Heart right ventricle (tissue), 16 donors: Measurements from ENCODE around the gene CNTROB. TPM values are rescaled to one million over a fixed set of nuclear protein-coding genes. Genes with fewer than 3 reads are reported as not detected.

Experiments used
- ATAC-seq, 8 donors: fragments of 200-7000 bp; cut with Tn5 transposase; one replicate each; pipeline ENCODE4 v1.9.1; 2020; ENCODE audit warnings: mild to moderate bottlenecking in 8 of 8, moderate library complexity in 8 of 8, moderate number of reproducible peaks in 1 of 8
- DNase-seq, 2 donors: peaks; one replicate each; pipeline ENCODE4 v3.0.0-alpha.2; 2020
- H3K27ac ChIP-seq, 10 donors: fragments of 200-600 bp; sonication (generic) in 2 of 10; one replicate each; pipeline versions ENCODE4 v1.5.0 to v1.8.0; 2020 to 2022; ENCODE audit warnings: mild to moderate bottlenecking in 3 of 10
- H3K27me3 ChIP-seq, 7 donors: fragments of 200-600 bp; one replicate each; pipeline ENCODE4 v1.8.0; 2021 to 2022; ENCODE audit warnings: mild to moderate bottlenecking in 2 of 7
- H3K36me3 ChIP-seq, 9 donors: fragments of 200-600 bp; sonication (generic) in 1 of 9; one replicate each; pipeline versions ENCODE4 v1.5.0 to v1.8.0; 2020 to 2022; ENCODE audit warnings: mild to moderate bottlenecking in 2 of 9
- H3K4me1 ChIP-seq, 9 donors: fragments of 200-600 bp; sonication (generic) in 1 of 9; one replicate each; pipeline versions ENCODE4 v1.5.0 to v1.8.0; 2020 to 2022; ENCODE audit warnings: mild to moderate bottlenecking in 4 of 9
- H3K4me3 ChIP-seq, 10 donors: fragments of 200-600 bp; sonication (generic) in 2 of 10; one replicate each; pipeline versions ENCODE4 v1.5.0 to v1.8.0; 2020 to 2022; ENCODE audit warnings: mild to moderate bottlenecking in 7 of 10, moderate library complexity in 2 of 10
- H3K9me3 ChIP-seq, 11 donors: fragments of 200-600 bp in 10 of 11; sonication (generic) in 2 of 11; one replicate each; pipeline versions ENCODE4 v1.5.0 to v1.8.0; 2013 to 2022; ENCODE audit warnings: mild to moderate bottlenecking in 2 of 11, control low read depth in 1 of 11, moderate library complexity in 1 of 11
- WGBS, 2 donors: extraction: QIAGEN DNeasy Blood & Tissue Kit; methylation state at CpG; one replicate each; pipeline ENCODE4 v1.1.7; 2013; ENCODE audit warnings: inconsistent platforms in 1 of 2; 5-methylcytosine and 5-hydroxymethylcytosine counted together
- intact Hi-C, 10 donors: fragments of 100-400 bp; cut with DNase I; formaldehyde crosslinking; loops; one replicate each; pipeline versions ENCODE4 v1.11.1 to v1.14.2; 2022
- polyA plus RNA-seq, 2 donors: library from polyadenylated mRNA; stranded (reverse); fragments of 200-250 nt; gene quantifications; one replicate each; pipeline ENCODE4 v1.2.3, GENCODE V29; 2013
- total RNA-seq, 10 donors: library from RNA; stranded (reverse); fragmentation: NEBNext Ultra II Directional in 3 of 10; extraction: Animal tissue kit (Norgen Biotek cat#: 25700) in 3 of 10; gene quantifications; one replicate each; pipeline versions ENCODE4 v1.2.1 to v1.2.4, GENCODE V29; 2021 to 2023
- TF ChIP-seq, protein P1 (sequence below), 9 donors: fragments of 200-600 bp; sonication (generic) in 2 of 9; IDR thresholded peaks; one replicate each; pipeline versions ENCODE4 v1.5.0 to v1.8.0; 2021 to 2022; ENCODE audit warnings: antibody characterized with exemption in 9 of 9, mild to moderate bottlenecking in 5 of 9, moderate library complexity in 1 of 9
- donor health status: Arrhythmogenic right ventricular cardiomyopathy.
- donor health status: ischemic (EF 13 %, LVEDD 7.1; RV severe dilation, severe dysfunction).
- donor health status: healthy with polysubstance abuse.
- donor health status: DM: no; HTN: yes; CAD: no.
- donor health status: DM: no; HTN: no; CAD: no.
- donor health status: ischemic (EF 25% LVEDD 6.9; RV normal size, moderate dysfunction).
- donor health status: ischemic (EF 25% LVEDD 5.7; RV mildly dilated, moderate dysfunction).
- donor health status: healthy.
- donor health status: DM: yes; HTN: yes; CAD: no.
- donor health status: Ischemic cardiomyopathy.
- donor health status: ischemic (EF 35%, LVEDD 5.7; RV mildly dilated, moderate dysfunction).
- donor health status: nonischemic (EF 11% LVEDD 7.7; RV severe dilation, severe dysfunction).
- donor health status: DM: yes; HTN: yes; CAD: no.
- donor health status: PGD.
- donor health status: ischemic (EF 29% LVEDD 5.4; RV normal size, mild dysfunction).
- donor health status: nonischemic (EF 23%, LVEDD 6.1; RV moderate dilation, normal function).

CNTROB gene
- total and polyA plus RNA-seq, 12 donors: 7.8 to 19.8 (median 11.1) TPM

- intact Hi-C loops: loop anchor here in 1 of 10 donors (5.0 kb wide), 1 partner anchor 116 kb away; no protein-coding TSS in a partner anchor
- ATAC-seq: no peak
Measured at GRCh38 chr17:7977805-7978204, 45.8 kb downstream of the CNTROB start.

GRCh38 chr17:7982173-7982572 is 50.2 kb downstream of the CNTROB start:
- peaks cover 0 to 7% (median 0%) of the 10 kb centered on the region in 9 donors for H3K4me1 ChIP-seq
- no peak for DNase-seq
- peaks cover 0 to 47% (median 12%) of the 10 kb centered on the region in 7 donors for H3K27me3 ChIP-seq
- TF ChIP-seq, protein P1, sequence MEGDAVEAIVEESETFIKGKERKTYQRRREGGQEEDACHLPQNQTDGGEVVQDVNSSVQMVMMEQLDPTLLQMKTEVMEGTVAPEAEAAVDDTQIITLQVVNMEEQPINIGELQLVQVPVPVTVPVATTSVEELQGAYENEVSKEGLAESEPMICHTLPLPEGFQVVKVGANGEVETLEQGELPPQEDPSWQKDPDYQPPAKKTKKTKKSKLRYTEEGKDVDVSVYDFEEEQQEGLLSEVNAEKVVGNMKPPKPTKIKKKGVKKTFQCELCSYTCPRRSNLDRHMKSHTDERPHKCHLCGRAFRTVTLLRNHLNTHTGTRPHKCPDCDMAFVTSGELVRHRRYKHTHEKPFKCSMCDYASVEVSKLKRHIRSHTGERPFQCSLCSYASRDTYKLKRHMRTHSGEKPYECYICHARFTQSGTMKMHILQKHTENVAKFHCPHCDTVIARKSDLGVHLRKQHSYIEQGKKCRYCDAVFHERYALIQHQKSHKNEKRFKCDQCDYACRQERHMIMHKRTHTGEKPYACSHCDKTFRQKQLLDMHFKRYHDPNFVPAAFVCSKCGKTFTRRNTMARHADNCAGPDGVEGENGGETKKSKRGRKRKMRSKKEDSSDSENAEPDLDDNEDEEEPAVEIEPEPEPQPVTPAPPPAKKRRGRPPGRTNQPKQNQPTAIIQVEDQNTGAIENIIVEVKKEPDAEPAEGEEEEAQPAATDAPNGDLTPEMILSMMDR (IDR thresholded peaks at IDR 0.05): no peak
- no peak for ATAC-seq
- no peak overlapping the region for H3K4me3 ChIP-seq
- 53 to 69% methylated on average over 7 of the region's 7 CpGs for WGBS, 2 donors
- no peaks in the 10 kb centered on the region for H3K9me3 ChIP-seq
- intact Hi-C loops: loop anchor here in 3 of 10 donors (10.0 kb wide), 2 partner anchors 157 to 237 kb away; no protein-coding TSS in a partner anchor
- no peak overlapping the region for H3K27ac ChIP-seq
- no peaks in the 10 kb centered on the region for H3K36me3 ChIP-seq

More at GRCh38 chr17:7977805-7978204, 45.8 kb downstream of the CNTROB start:
- Histone ChIP-seq H3K27me3 (peaks cover 0 to 22% (median 4%) of the 10 kb centered on the region in 7 donors), H3K27ac (no peak overlapping the region), H3K4me1 (peaks cover 0 to 7% (median 0%) of the 10 kb centered on the region in 9 donors), H3K4me3 (no peak overlapping the region), H3K36me3 (no peaks in the 10 kb centered on the region), H3K9me3 (peaks cover 0 to 21% (median 8%) of the 10 kb centered on the region in 11 donors)
- DNase-seq: no peak
- 91 to 95% methylated on average over 5 of the region's 5 CpGs for WGBS, 2 donors
- TF ChIP-seq, protein P1 (IDR thresholded peaks at IDR 0.05): no peak

- no peak overlapping the region for H3K27ac ChIP-seq
- WGBS, 2 donors: 83 to 88% methylated on average over 6 of the region's 6 CpGs
- TF ChIP-seq, protein P1 (IDR thresholded peaks at IDR 0.05): peak in 1 of 9 donors; percentile 14
- H3K27me3 ChIP-seq: peaks cover 0 to 50% (median 12%) of the 10 kb centered on the region in 7 donors
- no peaks in the 10 kb centered on the region for H3K36me3 ChIP-seq
- ATAC-seq (no peak), DNase-seq (no peak)
- H3K4me1 ChIP-seq: peaks cover 0 to 7% (median 0%) of the 10 kb centered on the region in 9 donors
- no peak overlapping the region for H3K4me3 ChIP-seq
- H3K9me3 ChIP-seq: no peaks in the 10 kb centered on the region
- intact Hi-C loops: loop anchor here in 3 of 10 donors (10.0 kb wide), 2 partner anchors 158 to 238 kb away; no protein-coding TSS in a partner anchor
Measured at GRCh38 chr17:7982666-7983065, 50.7 kb downstream of the CNTROB start.

- no peaks in the 10 kb centered on the region for H3K9me3 ChIP-seq
- no peak for DNase-seq
- no peaks in the 10 kb centered on the region for H3K36me3 ChIP-seq
- no peak for ATAC-seq
- H3K27me3 ChIP-seq: peaks cover 0 to 49% (median 12%) of the 10 kb centered on the region in 7 donors
- TF ChIP-seq, protein P1 (IDR thresholded peaks at IDR 0.05): no peak
- intact Hi-C loops: loop anchor here in 8 of 10 donors (5.0 to 10.0 kb wide), 7 partner anchors 68 to 243 kb away; partner anchors contain the start of gene RNF227 (in 1 of the 8)
- no peak overlapping the region for H3K27ac ChIP-seq
- peaks cover 0 to 12% (median 5%) of the 10 kb centered on the region in 9 donors for H3K4me1 ChIP-seq
- no peak overlapping the region for H3K4me3 ChIP-seq
- 87 to 89% methylated on average over 9 of the region's 9 CpGs for WGBS, 2 donors
Measured at GRCh38 chr17:7984904-7985303, 52.9 kb downstream of the CNTROB start.
